ENCODE results near the gene GFER. TPM values are rescaled to one million over a fixed set of nuclear protein-coding genes. Genes with fewer than 3 reads are reported as not detected.
"Not testable (repeated sequence)": the region's sequence is repeated elsewhere in the genome, so short reads cannot be mapped to it uniquely, and the experiment has no call there.

GFER gene
- polyA plus RNA-seq, 1 experiment: 15.8 TPM

DNA sequence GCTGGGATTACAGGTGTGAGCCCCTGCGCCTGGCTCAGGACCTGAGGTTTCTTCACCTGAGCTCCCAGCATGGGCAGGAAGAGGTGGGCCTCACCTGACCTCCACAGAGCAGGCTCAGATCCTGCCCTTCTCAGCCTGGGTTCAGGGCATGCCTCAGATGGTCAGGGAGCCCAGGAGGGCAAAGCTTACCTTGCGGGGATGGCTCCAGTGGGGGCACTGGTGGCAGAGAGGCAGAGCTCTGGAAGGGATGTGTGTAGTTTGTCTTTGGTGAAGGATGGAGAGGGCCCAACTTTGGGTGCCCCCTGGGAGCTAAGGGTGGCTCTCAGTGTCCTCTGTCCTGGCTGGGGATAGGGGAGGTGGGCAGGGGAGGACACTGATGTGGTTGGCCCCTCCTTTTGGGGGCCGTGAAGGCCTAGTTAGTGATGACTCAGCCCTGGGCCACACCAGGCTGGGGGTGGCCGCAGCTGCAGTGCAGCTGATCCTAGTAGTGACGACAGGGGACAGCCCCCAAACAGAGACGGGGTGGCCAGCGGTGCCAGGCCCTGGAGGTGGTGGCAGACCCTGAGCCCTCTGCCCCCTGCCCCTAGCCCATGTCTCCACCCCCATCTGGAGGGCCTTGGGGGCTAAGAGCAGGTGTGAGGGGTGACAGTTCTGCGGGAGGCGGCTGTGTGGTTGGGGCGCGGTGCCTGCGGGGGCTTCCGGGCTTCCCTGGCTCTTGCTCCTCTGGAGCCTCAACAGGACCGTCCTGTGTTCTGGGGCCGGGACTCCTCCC lies 48.5 kb downstream of the GFER start:
- DNase-seq (ENCODE audit: low read depth, low spot score): no peak
- H3K27ac ChIP-seq (ENCODE audit: low read depth, low read length): peak overlapping the region; percentile 87
- ChIA-PET CTCF (interaction anchor here (0.6 to 1.0 kb wide), 4 partner anchors 10 to 219 kb away, joined by 3 to 6 read pairs (median 4); partner anchors contain the start of gene ECI1), POLR2A (interaction anchor here (0.6 to 2.2 kb wide), 4 partner anchors 15 to 123 kb away, joined by 3 to 14 read pairs (median 6); partner anchors contain the start of genes NTHL1, RPS2, TRAF7 and TSC2)
- no peaks in the 10 kb centered on the region; the same call in 1 of the 2 replicates for H3K9me3 ChIP-seq (ENCODE audit: control insufficient read depth, insufficient read depth, low read length)
- no peaks in the 10 kb centered on the region for H3K27me3 ChIP-seq (ENCODE audit: control insufficient read depth, insufficient read depth, low read length)
- TF ChIP-seq, protein P1, sequence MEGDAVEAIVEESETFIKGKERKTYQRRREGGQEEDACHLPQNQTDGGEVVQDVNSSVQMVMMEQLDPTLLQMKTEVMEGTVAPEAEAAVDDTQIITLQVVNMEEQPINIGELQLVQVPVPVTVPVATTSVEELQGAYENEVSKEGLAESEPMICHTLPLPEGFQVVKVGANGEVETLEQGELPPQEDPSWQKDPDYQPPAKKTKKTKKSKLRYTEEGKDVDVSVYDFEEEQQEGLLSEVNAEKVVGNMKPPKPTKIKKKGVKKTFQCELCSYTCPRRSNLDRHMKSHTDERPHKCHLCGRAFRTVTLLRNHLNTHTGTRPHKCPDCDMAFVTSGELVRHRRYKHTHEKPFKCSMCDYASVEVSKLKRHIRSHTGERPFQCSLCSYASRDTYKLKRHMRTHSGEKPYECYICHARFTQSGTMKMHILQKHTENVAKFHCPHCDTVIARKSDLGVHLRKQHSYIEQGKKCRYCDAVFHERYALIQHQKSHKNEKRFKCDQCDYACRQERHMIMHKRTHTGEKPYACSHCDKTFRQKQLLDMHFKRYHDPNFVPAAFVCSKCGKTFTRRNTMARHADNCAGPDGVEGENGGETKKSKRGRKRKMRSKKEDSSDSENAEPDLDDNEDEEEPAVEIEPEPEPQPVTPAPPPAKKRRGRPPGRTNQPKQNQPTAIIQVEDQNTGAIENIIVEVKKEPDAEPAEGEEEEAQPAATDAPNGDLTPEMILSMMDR (IDR thresholded peaks at IDR 0.05; ENCODE audit: low read depth, low read length): no peak
- no peak overlapping the region for H3K4me3 ChIP-seq (ENCODE audit: low read depth, low read length)

DNA sequence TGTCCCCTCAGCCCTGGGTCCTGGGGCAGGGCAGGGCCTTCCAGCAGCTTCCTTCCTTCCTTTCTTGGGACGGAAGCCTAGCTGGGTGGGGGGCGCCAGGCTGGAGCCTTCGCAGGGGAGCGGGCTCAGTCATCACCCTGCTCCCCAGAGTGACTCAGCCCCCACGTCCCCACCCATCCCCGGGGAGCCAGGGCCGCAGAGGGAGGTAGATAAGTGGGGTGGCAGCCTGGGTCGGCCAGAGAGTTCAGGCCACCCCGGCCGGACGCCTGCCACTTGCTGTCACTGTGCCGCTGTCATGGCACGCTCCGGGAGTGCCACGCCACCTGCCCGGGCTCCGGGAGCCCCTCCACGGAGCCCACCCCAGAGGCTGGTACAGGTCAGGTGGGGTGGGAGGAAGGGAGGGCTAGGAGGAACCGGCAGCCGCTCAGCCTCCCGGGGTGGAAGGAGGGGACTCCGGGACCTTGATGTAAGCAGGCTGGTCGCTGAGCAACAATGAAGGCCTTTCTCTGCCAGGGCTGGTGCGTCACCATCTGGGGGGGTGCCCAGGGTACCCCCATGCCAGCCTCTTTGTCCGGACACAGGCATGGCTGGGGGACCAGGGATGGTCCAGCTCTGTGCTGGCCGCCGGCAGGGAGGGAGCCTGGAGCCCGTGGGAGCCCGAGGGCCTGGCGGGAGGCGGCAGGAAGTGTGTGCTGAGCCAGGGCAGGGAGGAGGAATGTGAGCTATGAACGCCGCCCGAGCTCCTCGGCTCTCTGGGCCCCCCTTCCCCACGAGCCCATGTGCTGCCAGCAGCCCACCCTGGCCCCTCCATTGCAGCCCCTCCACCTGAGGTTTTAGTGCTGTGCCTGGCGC lies 49.3 kb downstream of the GFER start:
- Histone ChIP-seq H3K9me3 (ENCODE audit: control insufficient read depth, insufficient read depth, low read length) (no peaks in the 10 kb centered on the region; the same call in 1 of the 2 replicates), H3K27me3 (ENCODE audit: control insufficient read depth, insufficient read depth, low read length) (no peaks in the 10 kb centered on the region), H3K4me3 (ENCODE audit: low read depth, low read length) (peak overlapping the region; percentile 36), H3K27ac (ENCODE audit: low read depth, low read length) (peak overlapping the region; percentile 87)
- DNase-seq (ENCODE audit: low read depth, low spot score): no peak
- ChIA-PET POLR2A (interaction anchor here (0.6 to 2.2 kb wide), 6 partner anchors 9 to 122 kb away, joined by 3 to 14 read pairs (median 4); partner anchors contain the start of genes NTHL1, RPS2, TRAF7 and TSC2), CTCF (interaction anchor here (0.9 to 1.1 kb wide), 2 partner anchors 11 to 218 kb away, joined by 4 read pairs; partner anchors contain the start of gene ECI1)
- TF ChIP-seq, protein P1 (IDR thresholded peaks at IDR 0.05; ENCODE audit: low read depth, low read length): no peak

DNA sequence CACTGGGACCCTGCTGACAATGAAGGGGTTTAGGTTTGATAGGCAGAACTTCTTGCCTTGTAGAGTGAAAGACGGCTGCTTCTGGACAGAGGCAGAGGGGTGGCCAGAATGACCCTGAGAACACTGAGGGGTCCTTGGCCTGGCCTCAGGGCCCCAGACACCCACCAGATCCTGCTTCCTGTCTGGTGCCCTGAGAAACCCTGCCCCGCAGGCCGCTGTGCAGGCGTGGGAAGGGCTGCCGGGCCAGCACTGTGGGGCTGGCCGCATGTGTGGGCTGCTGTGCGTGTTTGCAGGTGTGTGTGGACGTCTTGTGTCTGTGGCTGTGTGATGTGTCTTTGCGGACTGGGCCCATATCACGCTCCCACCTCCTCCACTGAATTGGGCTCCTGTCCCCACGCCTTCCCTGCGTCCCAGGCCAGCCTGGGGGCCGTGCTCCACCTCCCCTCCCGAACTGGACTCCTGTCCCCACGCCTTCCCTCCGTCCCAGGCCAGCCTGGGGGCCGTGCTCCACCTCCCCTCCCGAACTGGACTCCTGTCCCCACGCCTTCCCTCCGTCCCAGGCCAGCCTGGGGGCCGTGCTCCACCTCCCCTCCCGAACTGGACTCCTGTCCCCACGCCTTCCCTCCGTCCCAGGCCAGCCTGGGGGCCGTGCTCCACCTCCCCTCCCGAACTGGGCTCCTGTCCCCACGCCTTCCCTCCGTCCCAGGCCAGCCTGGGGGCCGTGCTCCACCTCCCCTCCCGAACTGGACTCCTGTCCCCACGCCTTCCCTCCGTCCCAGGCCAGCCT lies 50.1 kb downstream of the GFER start:
- Histone ChIP-seq H3K27ac (ENCODE audit: low read depth, low read length) (peak overlapping the region; percentile 87), H3K4me3 (ENCODE audit: low read depth, low read length) (peak overlapping the region; percentile 36)
- H3K27me3 ChIP-seq (ENCODE audit: control insufficient read depth, insufficient read depth, low read length); H3K9me3 ChIP-seq (ENCODE audit: control insufficient read depth, insufficient read depth, low read length); DNase-seq (ENCODE audit: low read depth, low spot score): not testable (repeated sequence)
- ChIA-PET CTCF (interaction anchor here (1.1 kb wide), 1 partner anchor 12 kb away, joined by 4 read pairs; no protein-coding TSS in a partner anchor), POLR2A (interaction anchor here (1.1 to 2.2 kb wide), 4 partner anchors 12 to 121 kb away, joined by 3 to 14 read pairs (median 6); partner anchors contain the start of genes NTHL1, RPS2, TRAF7 and TSC2)

DNA sequence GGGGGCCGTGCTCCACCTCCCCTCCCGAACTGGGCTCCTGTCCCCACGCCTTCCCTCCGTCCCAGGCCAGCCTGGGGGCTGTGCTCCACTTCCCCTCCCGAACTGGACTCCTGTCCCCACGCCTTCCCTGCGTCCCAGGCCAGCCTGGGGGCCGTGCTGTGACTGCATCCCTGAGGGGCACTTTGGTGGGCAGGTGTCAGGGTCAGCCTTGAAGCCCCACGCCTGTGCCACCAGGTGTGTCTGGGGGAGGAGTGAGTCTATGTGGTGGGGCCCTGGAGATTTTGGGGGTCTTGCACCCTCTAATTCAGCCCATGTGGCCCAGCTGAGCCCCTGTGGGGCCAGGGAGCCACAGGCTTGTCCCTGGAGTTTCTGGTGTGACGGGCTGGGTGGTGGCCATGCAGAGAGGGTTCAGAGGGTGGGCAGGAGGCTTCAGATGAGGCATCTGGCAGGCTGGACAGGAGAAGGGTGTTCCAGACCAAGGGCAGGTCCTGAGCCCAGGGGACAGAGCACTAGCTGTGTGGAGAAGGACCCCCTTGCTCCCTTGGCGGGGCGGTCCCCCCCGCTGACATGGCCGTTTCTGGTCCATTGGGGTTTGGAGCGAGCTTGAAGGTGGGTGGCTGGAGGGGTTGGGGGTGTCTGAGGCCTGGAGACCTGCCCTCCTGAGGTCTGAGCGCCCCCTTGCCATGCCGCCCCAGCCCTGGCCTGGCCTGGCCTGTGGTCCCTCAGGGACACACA lies 50.9 kb downstream of the GFER start:
- H3K27me3 ChIP-seq (ENCODE audit: control insufficient read depth, insufficient read depth, low read length): no peaks in the 10 kb centered on the region
- DNase-seq (ENCODE audit: low read depth, low spot score): no peak
- no peaks in the 10 kb centered on the region; the same call in 1 of the 2 replicates for H3K9me3 ChIP-seq (ENCODE audit: control insufficient read depth, insufficient read depth, low read length)
- CTCF ChIA-PET: interaction anchor here (0.6 to 1.5 kb wide), 2 partner anchors 12 to 19 kb away, joined by 3 to 6 read pairs; no protein-coding TSS in a partner anchor
- peak overlapping the region; percentile 95 for H3K27ac ChIP-seq (ENCODE audit: low read depth, low read length)
- H3K4me3 ChIP-seq (ENCODE audit: low read depth, low read length): no peak overlapping the region
- POLR2A ChIA-PET: interaction anchor here (1.0 to 1.8 kb wide), 3 partner anchors 13 to 121 kb away, joined by 3 to 9 read pairs (median 4); partner anchors contain the start of genes NTHL1, TRAF7 and TSC2
- TF ChIP-seq, protein P1 (IDR thresholded peaks at IDR 0.05; ENCODE audit: low read depth, low read length): no peak

Measured in AG04450 (cell line).